GM08714 (cell line): ENCODE results near the gene KCTD16.

Experiments
- H3K4me3 ChIP-seq: fragments of 200-500 bp; sonication (Bioruptor generic); 2 replicates; pipeline ENCODE4 v1.5.1; 2014; ENCODE audit warnings: mild to moderate bottlenecking, low read length, inconsistent platforms
- ZNF274 ChIP-seq: IDR thresholded peaks from 2 replicates; pipeline ENCODE4 v1.6.1; 2012; ENCODE audit warnings: mild to moderate bottlenecking, low read depth, low read length

The KCTD16 gene

DNA sequence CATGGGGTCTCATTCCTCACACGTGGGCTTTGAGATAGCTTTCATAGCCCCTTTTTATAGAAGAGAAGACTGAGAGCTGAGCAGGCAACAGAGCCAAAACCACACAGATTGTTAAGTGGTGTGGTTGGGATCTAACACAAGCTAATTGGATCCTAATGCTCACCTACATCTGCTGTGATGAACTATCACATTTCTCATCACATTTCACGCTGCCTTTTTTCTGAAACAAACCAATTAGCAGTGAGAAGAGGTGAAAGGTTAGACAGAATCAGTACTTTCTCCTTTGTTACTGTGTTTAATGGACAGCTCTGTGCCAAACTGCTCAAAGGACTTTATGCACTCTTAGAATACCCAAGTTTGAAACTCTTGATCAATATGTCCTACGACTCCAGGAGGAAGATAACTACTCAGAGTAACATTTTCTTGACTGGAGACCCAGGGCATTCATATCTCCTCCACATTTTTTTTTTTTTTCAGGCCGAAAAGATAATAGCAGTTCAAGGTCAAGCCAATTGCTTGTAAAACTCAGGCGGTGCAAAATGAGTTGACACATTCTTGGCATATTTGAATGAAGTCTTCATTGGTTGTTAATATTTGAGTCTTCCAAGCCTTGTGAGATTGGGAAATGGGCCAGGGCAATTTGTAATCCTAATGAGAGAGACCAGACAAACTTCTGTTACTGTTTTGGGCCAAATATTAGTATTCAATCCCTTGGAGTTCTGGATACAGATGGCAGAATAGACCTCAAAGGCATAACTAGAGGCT, 138.4 kb downstream of the KCTD16 start:
- no peak overlapping the region for H3K4me3 ChIP-seq
- TF ChIP-seq ZNF274 = no peak

DNA sequence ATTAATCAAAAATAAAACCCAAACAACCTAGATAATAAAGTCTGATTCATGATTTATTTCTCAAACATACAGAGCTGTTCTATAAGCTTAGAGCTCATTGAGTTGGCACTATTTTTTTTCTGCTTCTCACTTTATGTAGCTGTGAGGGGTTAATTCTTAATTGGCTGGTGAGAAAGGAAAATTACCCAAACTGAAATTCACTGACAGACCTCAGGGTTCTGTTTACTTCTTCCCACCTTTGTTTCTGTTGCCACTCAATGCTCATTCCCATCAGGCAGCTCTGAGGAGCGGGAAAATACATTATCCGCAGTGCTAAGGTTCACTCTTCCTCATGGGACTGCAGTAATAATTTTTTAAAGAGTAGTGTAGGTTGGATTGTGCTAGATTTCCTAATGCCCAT, 139.9 kb downstream of the KCTD16 start:
- no peak overlapping the region for H3K4me3 ChIP-seq
- no peak for TF ChIP-seq ZNF274

DNA sequence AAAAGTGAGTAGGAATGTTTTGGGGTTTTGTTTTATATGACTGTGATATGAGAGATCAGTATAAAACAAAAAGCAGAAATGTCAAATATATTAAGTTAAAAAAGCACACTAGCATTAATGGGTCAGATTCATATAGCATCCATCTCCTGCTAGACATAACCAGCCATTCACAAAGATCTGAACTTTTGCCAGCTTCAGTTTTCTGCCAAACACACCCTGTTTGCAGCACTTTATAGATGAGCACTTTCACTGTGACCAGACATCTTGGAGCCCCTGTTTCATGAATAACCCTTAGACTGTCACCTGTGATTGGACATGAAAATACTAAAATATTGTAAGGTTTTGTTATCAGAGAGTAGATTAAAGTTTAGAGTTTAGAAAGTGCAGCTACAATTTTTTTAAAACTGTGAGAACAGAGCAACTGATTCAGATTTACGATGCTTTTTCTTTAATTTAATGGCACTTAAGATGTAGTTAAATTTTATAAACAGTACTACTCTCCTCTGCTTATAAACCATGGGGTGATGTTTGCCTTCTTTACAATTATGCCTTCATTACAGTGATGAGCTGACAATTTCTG, 142.6 kb downstream of the KCTD16 start:
- no peak overlapping the region for H3K4me3 ChIP-seq
- TF ChIP-seq ZNF274 = no peak

DNA sequence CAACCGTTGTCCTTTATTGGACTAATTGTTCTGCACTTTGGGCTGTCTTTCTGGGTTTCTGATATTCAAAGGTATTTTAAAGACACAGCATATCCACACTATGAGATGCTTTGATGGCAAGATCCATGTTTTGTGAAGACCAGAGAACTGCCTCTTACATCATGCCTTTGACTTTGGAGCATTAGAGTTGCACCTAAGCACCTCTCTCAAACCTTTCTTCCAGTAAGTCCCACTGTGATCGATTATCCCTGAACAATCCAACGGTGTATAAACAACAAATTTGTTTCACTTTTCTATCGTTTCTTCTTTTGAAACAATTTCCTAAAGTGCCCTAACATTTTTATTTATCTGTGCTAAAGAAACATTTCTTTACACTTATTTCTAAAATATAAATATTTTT, 144.4 kb downstream of the KCTD16 start:
- no peak for TF ChIP-seq ZNF274
- H3K4me3 ChIP-seq = no peak overlapping the region

DNA sequence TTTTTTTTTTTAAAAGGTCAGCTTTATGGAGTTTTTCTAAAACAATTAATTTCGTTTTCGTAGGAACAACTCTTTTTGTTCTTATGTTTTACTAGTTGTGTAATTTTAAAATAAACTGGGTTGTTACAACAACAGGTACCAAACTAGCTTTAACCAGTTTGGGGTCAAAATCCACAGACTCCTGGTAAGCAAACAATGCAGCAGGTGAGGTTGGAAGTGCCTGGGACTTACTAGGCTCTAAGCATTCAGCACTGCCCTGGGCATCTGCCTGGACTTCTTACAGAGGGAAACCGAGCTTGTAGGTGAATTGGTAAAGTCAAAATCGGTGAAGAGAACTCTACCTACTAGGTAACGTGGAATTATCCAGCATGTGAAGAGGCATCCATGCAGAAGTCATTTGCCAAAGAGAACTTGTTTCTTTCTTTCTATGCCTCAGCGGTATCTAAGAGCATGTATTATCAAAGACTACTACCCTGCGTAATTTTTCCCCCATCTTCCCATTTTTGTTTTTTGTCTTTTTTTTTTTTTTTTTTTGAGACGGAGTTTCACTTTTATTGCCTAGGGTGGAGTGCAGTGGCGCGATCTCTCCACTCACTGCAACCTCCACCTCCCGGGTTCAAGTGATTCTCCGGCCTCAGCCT, 145.4 kb downstream of the KCTD16 start:
- H3K4me3 ChIP-seq = no peak overlapping the region
- TF ChIP-seq ZNF274 = no peak

DNA sequence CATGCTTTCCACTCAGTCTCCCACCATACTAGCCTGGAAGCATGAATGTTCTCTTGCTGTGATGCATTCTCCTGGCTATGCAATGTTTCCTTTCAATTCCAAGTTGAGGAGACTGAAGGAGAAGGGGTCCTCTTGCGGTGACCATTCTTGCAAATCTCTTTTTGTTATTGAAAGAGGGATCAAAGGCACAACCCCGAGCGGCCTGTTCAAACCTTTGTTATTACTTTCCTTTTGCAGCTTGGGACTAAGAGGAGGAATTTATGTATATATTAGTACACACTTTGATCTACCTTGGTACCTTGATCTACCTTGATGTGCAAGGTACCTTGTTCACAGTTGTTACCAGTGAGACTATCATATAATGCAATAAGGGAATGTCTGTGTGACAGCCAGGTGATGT, 147.3 kb downstream of the KCTD16 start:
- TF ChIP-seq ZNF274 = no peak
- no peak overlapping the region for H3K4me3 ChIP-seq

DNA sequence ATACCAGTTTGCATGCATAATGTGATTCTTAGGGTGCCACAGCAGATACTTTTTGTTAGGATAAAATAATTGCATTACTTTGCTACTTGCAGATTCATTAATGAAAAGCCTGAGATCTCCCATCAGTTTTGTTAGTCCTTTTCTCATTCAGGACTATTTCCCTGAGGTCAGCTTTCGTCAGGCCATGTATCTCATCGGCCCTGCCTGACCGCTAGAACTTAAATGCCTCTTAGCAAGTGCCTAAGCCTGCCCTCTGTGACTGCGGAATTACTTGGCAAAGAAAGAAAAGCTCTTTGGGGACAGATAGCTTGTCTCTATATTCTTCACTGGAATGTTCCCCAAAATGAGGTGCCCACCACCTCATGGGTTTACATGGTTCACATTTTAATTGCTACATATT, 147.8 kb downstream of the KCTD16 start:
- no peak for TF ChIP-seq ZNF274

DNA sequence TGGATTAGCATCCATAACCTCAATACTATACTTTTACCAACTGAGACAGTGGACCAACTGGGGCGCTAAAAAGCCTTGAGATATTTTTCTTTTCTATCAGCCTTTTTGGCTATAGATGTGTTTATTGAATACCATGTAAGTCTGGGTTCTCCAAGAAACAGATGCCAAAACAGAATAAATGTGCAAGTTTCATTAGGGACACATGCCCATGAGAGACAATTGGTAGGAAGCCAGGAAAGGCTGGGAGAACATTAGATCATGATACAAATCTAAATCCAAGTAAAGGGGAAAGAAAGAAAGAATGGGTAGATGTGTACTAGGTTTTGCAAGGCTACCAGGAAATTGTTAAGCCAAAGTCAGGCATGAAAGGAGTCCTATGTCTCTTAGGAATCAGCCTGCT, 152.5 kb downstream of the KCTD16 start:
- H3K4me3 ChIP-seq = no peak overlapping the region
- no peak for TF ChIP-seq ZNF274

More for the DNA sequence above, 147.8 kb downstream of the KCTD16 start:
- H3K4me3 ChIP-seq = no peak overlapping the region

DNA sequence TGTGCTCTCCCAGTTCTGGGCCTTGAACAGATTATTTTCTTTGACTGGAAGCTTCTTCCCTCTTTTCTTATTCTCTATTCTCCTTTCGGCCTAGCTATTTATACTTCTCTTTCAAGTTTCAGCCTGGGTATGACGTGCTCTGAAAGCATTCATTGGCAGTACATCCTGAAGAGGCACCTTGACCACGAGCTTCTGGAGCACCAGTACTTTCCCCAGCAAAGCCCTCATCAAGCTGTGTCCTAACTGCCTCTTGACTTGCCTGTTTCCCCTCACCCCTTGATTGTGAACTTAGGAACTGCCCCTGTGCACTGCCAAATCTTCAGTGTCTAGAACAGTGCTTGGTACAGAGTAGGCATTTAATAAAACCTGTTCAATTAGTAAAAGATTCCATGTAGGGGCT, 154.9 kb downstream of the KCTD16 start:
- no peak for TF ChIP-seq ZNF274
- no peak overlapping the region for H3K4me3 ChIP-seq

DNA sequence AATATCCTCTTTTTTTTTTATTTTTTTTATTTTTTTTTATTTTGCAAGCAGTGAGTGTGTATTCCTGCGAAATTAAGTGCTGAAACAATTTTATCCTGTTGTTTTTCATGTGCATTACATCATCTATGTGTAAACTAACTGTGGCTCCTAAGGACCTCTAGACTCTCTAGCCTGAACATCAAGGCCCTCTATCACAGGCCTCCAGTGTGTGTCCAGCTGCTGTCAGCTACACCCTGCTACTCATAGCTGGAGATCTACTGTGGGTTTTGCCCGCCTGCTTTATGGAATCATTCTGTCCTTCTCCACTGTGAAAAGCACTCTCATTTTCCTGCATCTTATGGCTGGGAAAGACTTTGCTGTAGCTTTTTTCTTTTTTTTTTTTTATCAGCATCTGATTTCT, 157.8 kb downstream of the KCTD16 start:
- no peak for TF ChIP-seq ZNF274
- no peak overlapping the region for H3K4me3 ChIP-seq

DNA sequence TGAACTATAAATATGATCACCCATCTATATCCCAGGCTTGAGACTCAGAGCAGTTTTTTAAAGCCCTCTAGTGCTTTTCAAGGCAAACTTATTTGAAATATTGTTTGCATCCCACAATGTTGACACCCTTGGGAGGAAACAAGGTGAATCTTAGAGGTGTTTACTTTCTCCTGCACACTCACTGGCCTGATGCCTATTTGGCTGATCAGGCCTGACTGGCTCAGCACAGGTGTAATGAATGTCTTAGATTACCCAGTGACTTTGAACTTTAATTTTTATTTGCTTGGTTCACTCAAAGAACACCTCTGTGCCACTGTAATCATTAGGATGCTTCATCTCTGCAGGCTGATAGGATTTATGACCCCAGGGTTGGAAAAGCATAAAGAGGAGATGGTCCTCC, 158.3 kb downstream of the KCTD16 start:
- H3K4me3 ChIP-seq = no peak overlapping the region
- no peak for TF ChIP-seq ZNF274

DNA sequence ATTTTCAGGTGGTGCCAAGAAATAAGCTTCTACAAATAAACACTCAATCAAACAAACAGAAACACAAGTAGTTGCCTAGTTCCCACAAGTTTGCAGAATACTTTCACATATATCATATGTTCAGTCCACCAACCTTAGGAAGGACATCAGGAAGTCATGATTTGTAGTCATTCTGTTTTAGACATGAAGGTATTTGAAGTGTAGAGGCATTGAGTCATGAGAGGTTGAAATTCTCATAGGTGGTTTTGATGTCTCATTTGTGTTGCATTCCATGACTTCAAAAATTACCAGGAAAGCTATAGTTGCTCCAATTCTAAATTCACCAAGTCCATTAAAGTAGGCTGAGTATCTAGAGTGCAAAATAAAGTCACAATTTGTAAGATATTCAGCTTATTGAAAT, 159.0 kb downstream of the KCTD16 start:
- no peak overlapping the region for H3K4me3 ChIP-seq
- TF ChIP-seq ZNF274 = no peak

DNA sequence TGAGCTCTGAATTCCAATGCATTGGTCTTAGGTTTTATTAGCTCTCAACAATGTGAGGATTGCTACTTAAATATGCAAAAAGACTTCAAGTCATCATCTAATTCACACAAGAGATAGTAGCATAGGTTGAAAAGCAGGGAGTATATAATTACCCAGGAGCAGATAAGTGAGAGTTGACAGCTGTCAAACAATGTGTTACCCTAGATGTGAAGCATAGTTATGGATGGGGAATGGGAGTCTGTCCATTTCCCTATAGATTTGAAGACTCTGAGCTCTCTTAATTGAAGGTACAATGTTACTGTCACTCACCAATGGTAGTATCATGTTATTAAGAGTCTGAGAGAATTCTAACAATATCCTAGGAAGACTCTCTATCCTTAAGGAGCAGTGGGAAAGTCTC, 160.7 kb downstream of the KCTD16 start:
- no peak overlapping the region for H3K4me3 ChIP-seq
- no peak for TF ChIP-seq ZNF274

DNA sequence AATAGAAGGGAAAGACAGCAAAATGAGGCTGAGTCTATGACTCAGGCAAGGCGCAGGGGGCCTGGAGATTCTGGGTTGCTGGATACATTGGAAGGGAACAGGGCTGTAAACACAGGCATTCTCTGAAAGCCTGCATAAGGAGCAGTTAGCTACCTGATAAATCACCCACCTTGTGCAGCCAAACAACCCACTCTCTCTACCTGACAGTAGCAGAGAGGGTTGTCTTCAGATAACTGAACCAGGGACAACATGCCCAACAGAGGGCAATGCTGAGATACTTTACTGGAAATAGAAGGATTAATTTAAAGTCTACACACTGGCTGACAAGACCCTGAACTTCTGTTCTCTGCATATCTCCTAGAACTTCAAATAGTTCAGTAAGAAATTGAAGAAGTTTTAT, 161.6 kb downstream of the KCTD16 start:
- no peak overlapping the region for H3K4me3 ChIP-seq
- TF ChIP-seq ZNF274 = no peak

DNA sequence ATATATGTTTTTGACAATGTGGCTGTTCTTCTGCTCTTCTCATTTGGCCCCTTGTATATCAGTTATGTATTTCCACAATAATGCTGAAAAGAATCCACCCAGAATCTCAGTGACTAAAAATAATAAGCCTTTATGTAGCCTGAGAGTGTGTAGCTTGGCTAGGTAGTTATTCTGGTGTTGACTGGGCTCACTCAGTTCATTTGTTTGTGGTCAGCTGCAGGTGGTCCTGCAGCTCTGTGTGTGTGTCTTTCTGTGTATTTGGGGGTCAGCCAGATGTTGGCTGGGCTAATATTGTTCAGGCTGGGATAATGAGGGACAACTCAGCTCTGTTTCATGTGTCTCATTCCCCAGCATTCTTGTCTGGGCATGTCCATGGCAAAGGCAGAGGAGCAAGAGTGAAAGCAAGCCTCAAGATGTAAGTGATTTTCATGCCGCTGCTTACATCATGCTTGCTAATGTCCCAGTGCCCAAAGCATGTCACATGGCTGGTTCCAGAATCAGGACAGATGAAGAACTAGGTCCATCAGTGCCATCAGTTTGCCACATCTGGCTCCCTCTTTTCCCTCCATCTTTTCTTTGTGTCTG, 162.8 kb downstream of the KCTD16 start:
- no peak overlapping the region for H3K4me3 ChIP-seq
- TF ChIP-seq ZNF274 = no peak
